Karpas-422 (cell line): ENCODE results near the gene HOXC12. TPM values are rescaled to one million over a fixed set of nuclear protein-coding genes. Genes with fewer than 3 reads are reported as not detected.

ENCODE experiments used
- DNase-seq: peaks from one replicate; pipeline ENCODE4 v3.0.0-alpha.2; 2015
- H2AFZ ChIP-seq: fragments of 200-600 bp; sonication (generic); 2 replicates; pipeline ENCODE4 v1.6.1; 2014; ENCODE audit warnings: antibody characterized with exemption, low read length, mixed read lengths
- H3K27ac ChIP-seq: fragments of 200-600 bp; sonication (generic); 2 replicates; pipeline ENCODE4 v1.5.1; 2014; ENCODE audit warnings: mild to moderate bottlenecking, low read length, moderate library complexity
- H3K27me3 ChIP-seq: fragments of 200-600 bp; sonication (generic); 2 replicates; pipeline ENCODE4 v1.6.1; 2014; ENCODE audit warnings: low read length, mixed read lengths
- H3K36me3 ChIP-seq: fragments of 200-600 bp; sonication (generic); 2 replicates; pipeline ENCODE4 v1.6.1; 2014; ENCODE audit warnings: low read length, mixed read lengths; ENCODE audit not compliant: insufficient read depth
- H3K4me1 ChIP-seq: fragments of 200-600 bp; sonication (generic); 2 replicates; pipeline ENCODE4 v1.6.1; 2014; ENCODE audit warnings: mild to moderate bottlenecking, low read length, mixed read lengths
- H3K4me2 ChIP-seq: fragments of 200-600 bp; sonication (generic); 2 replicates; pipeline ENCODE4 v1.6.1; 2014; ENCODE audit warnings: low read length, low read depth, mild to moderate bottlenecking; ENCODE audit not compliant: poor library complexity, severe bottlenecking
- H3K4me3 ChIP-seq: fragments of 200-600 bp; sonication (generic); 2 replicates; pipeline ENCODE4 v1.5.1; 2014; ENCODE audit warnings: mild to moderate bottlenecking, antibody characterized with exemption, low read length, mixed read lengths
- H3K79me2 ChIP-seq: fragments of 200-600 bp; sonication (generic); 2 replicates; pipeline ENCODE4 v1.6.1; 2014; ENCODE audit warnings: mild to moderate bottlenecking, low read length, mixed read lengths
- H3K9ac ChIP-seq: fragments of 200-600 bp; sonication (generic); 2 replicates; pipeline ENCODE4 v1.6.0; 2014; ENCODE audit warnings: low read length
- H3K9me2 ChIP-seq: fragments of 200-600 bp; sonication (generic), shearing (Covaris generic); replicated peaks from 2 replicates; pipeline ENCODE4 v1.6.0; 2014; ENCODE audit warnings: mild to moderate bottlenecking, low read length, moderate library complexity; ENCODE audit not compliant: insufficient read depth
- H3K9me3 ChIP-seq: fragments of 300-700, 200-600 bp; sonication (generic); 2 replicates; pipeline ENCODE4 v1.6.1; 2014; ENCODE audit warnings: low read length, mixed read lengths
- H4K20me1 ChIP-seq: fragments of 200-600 bp; sonication (generic); 2 replicates; pipeline ENCODE4 v1.6.1; 2014; ENCODE audit warnings: mild to moderate bottlenecking, antibody characterized with exemption, low read length, low read depth; ENCODE audit not compliant: insufficient read depth
- total RNA-seq: library from RNA; depleted of rRNA; stranded (reverse); fragments of >200 nt; shearing (Covaris generic); gene quantifications from 2 replicates; pipeline ENCODE4 v1.2.3, GENCODE V29; 2014; ENCODE audit warnings: low replicate concordance

Gene HOXC12
- total RNA-seq, 1 experiment from 2014 or later = not detected

DNA sequence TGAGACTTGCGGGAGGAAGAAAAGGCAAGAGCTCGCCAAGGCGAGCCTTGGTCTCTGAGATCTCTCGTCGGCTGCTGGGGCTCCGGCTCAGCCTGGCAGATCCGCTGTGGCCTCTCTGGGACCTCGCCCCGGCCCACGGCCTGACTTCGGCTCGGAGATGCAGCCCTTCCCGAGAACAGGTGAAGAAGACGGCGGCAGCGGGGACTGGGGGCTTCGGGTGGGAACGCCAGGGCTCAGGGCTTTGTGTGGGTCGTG lies 39.2 kb downstream of the HOXC12 start:
- Histone ChIP-seq H3K27ac (no peak overlapping the region), H3K79me2 (no peaks in the 10 kb centered on the region), H3K9me3 (no peaks in the 10 kb centered on the region), H3K36me3 (no peaks in the 10 kb centered on the region), H4K20me1 (no peaks in the 10 kb centered on the region), H3K4me1 (peaks cover 22% of the 10 kb centered on the region), H3K4me3 (no peak overlapping the region), H3K27me3 (no peaks in the 10 kb centered on the region), H3K9ac (no peak overlapping the region), H3K9me2 (no peaks in the 10 kb centered on the region), H3K4me2 (no peak overlapping the region), H2AFZ (no peak overlapping the region)
- no peak for DNase-seq

DNA sequence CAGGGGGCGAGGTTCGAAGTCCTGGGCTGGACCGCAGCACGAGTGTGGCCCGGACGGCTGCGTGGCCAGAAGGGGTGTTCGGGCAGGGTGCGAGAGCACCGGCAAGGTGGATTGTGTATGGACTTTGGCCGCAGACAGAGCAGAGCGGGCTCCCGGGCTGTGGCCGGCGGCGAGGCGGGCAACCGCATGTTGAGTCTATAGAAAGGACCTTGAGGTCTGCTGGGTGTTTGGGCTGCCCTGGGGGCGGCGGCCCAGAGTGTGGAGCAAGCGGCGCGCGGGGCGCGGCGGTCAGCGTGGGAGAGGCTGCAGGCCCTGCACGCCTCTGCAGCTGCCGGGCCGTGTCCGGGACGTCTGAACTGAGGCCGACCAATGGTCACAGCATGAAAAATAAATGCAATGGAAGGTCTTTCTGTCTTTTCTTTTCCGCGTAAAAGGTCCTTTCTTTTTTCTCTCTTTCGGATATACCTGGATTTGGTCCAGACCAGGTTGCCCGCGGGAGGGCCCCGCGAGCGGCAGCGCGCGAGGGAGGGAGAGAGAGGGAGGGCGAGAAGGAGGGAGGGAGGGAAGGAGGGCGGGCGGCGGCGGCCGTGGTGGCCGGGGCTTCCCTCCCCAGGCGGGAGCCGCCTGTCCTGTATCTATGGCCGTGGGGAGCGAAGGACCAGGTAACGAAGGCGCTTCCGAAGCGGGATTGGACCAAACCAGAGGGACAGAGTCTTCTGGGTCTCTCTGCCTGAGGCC lies 39.7 kb downstream of the HOXC12 start:
- Histone ChIP-seq H3K27ac (no peak overlapping the region), H3K4me1 (peaks cover 18% of the 10 kb centered on the region), H3K36me3 (no peaks in the 10 kb centered on the region), H3K27me3 (no peaks in the 10 kb centered on the region), H3K4me2 (peak overlapping the region; percentile 60), H3K79me2 (no peaks in the 10 kb centered on the region), H2AFZ (no peak overlapping the region), H3K9me2 (no peaks in the 10 kb centered on the region), H4K20me1 (no peaks in the 10 kb centered on the region), H3K4me3 (no peak overlapping the region), H3K9me3 (no peaks in the 10 kb centered on the region), H3K9ac (no peak overlapping the region)
- DNase-seq = no peak

GRCh38 chr12:53995002-53995377 lies 40.3 kb downstream of the HOXC12 start:
- Histone ChIP-seq H3K4me3 (peak overlapping the region; percentile 57; the same call in 1 of the 2 replicates), H2AFZ (no peak overlapping the region), H3K4me2 (peak overlapping the region; percentile 60), H3K9ac (no peak overlapping the region; the same call in 1 of the 2 replicates), H3K4me1 (peaks cover 14% of the 10 kb centered on the region), H3K79me2 (no peaks in the 10 kb centered on the region), H3K9me2 (no peaks in the 10 kb centered on the region), H4K20me1 (no peaks in the 10 kb centered on the region), H3K27me3 (no peaks in the 10 kb centered on the region), H3K27ac (no peak overlapping the region), H3K36me3 (no peaks in the 10 kb centered on the region), H3K9me3 (no peaks in the 10 kb centered on the region)
- DNase-seq = no peak

DNA sequence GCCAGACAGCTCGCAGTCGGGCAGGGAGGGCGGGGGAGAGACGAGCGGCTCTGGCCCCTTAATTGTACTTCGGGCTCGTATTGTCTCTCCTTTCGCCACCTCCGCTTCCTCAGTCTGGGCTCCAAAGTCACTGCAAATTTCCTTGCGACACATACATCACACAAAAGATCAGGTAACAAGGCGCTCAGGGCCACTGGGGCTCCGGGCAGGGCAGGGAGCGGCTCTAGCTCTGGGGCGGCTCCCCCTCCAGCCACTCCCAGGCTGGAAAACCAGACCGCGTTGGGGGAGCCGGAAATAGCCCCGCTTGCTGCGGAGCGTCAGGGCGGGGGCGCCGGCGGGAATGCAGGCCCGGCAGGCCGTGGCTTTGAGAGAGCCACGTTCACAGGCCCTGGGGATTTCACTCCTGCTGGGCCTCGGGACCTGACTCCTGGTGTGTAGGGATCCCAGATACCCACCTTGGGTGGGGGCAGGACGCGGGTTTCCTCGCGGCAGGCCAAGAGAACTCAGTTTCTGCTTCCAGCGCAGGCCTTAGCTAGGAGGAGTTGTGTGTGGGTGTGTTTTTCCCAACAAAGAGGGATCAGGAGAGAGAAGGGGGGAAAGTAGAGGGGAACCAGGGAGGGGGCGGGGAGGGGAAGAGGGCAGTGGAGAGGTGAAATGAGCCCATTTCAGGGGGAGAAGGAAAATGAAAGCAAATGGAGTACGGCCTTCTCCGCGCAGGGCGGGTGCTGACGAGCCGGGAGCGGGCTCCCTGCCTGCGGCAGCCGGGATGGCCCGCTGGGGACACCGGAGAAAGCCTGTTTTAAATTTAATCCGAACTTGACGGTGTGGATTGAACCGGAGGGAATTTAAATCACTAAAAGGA lies 40.9 kb downstream of the HOXC12 start:
- no peaks in the 10 kb centered on the region for H3K9me2 ChIP-seq

GRCh38 chr12:53996240-53997203 lies 41.8 kb downstream of the HOXC12 start:
- Histone ChIP-seq H3K36me3 (no peaks in the 10 kb centered on the region), H2AFZ (0 out of 2 replicates have a peak overlapping the region, but pooled peaks have one; percentile 48), H3K4me1 (peaks cover 14% of the 10 kb centered on the region)

More for the DNA sequence above, 40.9 kb downstream of the HOXC12 start:
- DNase-seq = no peak
- Histone ChIP-seq H3K27ac (no peak overlapping the region), H3K36me3 (no peaks in the 10 kb centered on the region), H2AFZ (peak overlapping the region; percentile 48; the same call in 1 of the 2 replicates), H4K20me1 (no peaks in the 10 kb centered on the region), H3K27me3 (no peaks in the 10 kb centered on the region), H3K9me3 (no peaks in the 10 kb centered on the region), H3K4me2 (peak overlapping the region; percentile 60), H3K9ac (peak overlapping the region; percentile 64), H3K79me2 (no peaks in the 10 kb centered on the region), H3K4me3 (peak overlapping the region; percentile 57; the same call in 1 of the 2 replicates), H3K4me1 (peaks cover 14% of the 10 kb centered on the region)

GRCh38 chr12:53997204-53998109 lies 42.8 kb downstream of the HOXC12 start:
- Histone ChIP-seq H3K9ac (no peak overlapping the region), H3K36me3 (no peaks in the 10 kb centered on the region), H3K27me3 (no peaks in the 10 kb centered on the region), H3K4me3 (no peak overlapping the region), H4K20me1 (no peaks in the 10 kb centered on the region), H3K9me3 (no peaks in the 10 kb centered on the region), H3K9me2 (no peaks in the 10 kb centered on the region), H3K79me2 (no peaks in the 10 kb centered on the region), H2AFZ (no peak overlapping the region), H3K27ac (no peak overlapping the region), H3K4me1 (peaks cover 14% of the 10 kb centered on the region), H3K4me2 (no peak overlapping the region)
- no peak for DNase-seq

More at GRCh38 chr12:53996240-53997203, 41.8 kb downstream of the HOXC12 start:
- Histone ChIP-seq H3K27ac (no peak overlapping the region), H3K9ac (peak overlapping the region; percentile 64; the same call in 1 of the 2 replicates), H3K27me3 (no peaks in the 10 kb centered on the region), H3K9me3 (no peaks in the 10 kb centered on the region), H3K4me3 (peak overlapping the region; percentile 57; the same call in 1 of the 2 replicates), H4K20me1 (no peaks in the 10 kb centered on the region), H3K4me2 (peak overlapping the region; percentile 60), H3K79me2 (no peaks in the 10 kb centered on the region), H3K9me2 (no peaks in the 10 kb centered on the region)
- no peak for DNase-seq

GRCh38 chr12:53998110-53998899 lies 43.6 kb downstream of the HOXC12 start:
- Histone ChIP-seq H3K36me3 (no peaks in the 10 kb centered on the region), H3K9me2 (no peaks in the 10 kb centered on the region), H3K27me3 (no peaks in the 10 kb centered on the region), H3K4me1 (peaks cover 14% of the 10 kb centered on the region), H3K79me2 (no peaks in the 10 kb centered on the region), H3K4me2 (no peak overlapping the region), H3K9ac (no peak overlapping the region), H2AFZ (no peak overlapping the region), H3K27ac (no peak overlapping the region), H4K20me1 (no peaks in the 10 kb centered on the region), H3K9me3 (no peaks in the 10 kb centered on the region), H3K4me3 (no peak overlapping the region)
- no peak for DNase-seq
